ENCODE data around the gene KSR1.

KSR1 gene

DNA sequence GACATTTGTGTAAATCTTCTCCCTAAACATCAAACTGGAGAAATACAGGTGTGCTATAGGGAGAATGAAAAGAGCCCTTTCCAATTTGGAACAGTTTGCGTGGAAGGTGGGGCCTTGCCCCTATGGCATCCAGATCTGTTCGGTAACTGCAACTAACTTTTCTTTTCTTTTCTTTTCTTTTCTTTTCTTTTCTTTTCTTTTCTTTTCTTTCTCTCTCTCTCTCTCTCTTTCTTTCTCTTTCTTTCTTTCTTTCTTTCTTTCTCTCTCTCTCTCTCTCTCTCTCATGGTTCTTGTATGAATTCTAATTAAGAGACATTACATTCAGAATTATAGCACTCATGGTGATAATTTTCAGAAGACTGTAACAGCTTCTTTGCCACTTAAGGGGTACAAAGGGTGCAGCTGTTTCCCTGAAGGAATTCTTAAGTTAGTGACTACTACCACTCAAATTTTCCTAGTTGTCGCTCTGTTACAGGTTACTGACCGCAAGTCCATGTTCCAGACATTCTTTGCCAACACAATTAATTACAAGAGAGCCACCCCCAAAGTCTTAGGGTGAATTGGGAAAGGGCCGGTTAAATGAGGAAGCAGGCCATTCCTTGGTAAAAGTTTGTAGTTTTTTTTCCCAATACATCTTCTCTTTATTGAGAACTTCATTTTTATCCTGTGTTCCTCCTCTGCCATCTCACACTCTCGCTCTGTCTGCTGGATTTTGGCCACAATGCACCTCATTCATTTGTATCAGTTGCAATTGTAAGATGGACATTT, 69.8 kb downstream of the KSR1 start:
- TF ChIP-seq, protein P1, sequence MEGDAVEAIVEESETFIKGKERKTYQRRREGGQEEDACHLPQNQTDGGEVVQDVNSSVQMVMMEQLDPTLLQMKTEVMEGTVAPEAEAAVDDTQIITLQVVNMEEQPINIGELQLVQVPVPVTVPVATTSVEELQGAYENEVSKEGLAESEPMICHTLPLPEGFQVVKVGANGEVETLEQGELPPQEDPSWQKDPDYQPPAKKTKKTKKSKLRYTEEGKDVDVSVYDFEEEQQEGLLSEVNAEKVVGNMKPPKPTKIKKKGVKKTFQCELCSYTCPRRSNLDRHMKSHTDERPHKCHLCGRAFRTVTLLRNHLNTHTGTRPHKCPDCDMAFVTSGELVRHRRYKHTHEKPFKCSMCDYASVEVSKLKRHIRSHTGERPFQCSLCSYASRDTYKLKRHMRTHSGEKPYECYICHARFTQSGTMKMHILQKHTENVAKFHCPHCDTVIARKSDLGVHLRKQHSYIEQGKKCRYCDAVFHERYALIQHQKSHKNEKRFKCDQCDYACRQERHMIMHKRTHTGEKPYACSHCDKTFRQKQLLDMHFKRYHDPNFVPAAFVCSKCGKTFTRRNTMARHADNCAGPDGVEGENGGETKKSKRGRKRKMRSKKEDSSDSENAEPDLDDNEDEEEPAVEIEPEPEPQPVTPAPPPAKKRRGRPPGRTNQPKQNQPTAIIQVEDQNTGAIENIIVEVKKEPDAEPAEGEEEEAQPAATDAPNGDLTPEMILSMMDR (IDR thresholded peaks at IDR 0.05; ENCODE audit: low read depth, low read length) = no peak
- no peak overlapping the region for H3K4me3 ChIP-seq (ENCODE audit: low read depth, low read length)

DNA sequence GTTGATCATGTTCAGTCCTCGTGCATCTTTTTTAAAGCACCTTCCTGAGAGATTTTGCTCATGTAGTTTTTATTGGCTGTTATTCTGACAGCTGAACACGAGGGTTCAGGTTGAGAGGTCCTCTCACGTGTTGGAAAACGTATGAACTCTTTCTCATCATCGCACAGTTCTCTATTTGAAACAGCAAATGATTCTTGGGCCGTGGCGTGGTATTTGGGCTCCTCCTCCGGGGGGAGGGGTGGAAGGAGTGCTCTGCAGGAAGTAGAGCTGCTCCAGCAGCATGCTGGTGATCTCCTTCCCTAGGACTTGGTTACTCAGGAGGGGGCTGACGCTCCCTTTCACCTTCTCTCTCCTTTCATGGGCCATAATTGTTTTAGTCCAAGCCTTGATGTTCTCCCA, 70.4 kb downstream of the KSR1 start:
- no peak overlapping the region for H3K4me3 ChIP-seq (ENCODE audit: low read depth, low read length)
- TF ChIP-seq, protein P1 (IDR thresholded peaks at IDR 0.05; ENCODE audit: low read depth, low read length) = no peak

DNA sequence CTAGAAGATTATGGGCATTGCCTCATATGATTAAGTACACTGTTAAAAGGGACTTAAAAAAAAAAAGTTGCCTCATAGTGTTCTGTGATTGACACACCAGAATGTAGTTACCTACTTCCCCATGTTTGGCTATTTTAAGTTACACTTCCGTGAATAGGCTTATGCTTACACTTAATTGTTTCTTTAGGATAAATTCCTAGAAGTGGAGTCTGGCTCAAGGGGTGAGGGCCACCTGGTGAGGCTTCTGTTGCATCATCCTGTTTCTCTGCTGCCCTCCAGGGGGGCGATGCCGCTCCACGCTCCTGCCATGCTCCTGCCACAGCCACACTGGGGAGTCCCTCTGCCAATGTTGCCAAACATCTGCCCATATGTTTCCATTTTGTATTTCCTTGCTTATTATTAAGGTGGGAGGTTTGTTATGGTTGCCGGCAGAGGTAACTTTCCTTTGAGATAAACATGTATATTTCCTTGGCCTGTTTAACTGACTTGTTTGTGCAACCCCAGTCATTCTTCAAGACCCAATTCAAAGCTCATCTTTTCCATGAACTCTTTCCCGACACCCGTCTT, 73.1 kb downstream of the KSR1 start:
- TF ChIP-seq, protein P1 (IDR thresholded peaks at IDR 0.05; ENCODE audit: low read depth, low read length) = no peak
- no peak overlapping the region for H3K4me3 ChIP-seq (ENCODE audit: low read depth, low read length)

DNA sequence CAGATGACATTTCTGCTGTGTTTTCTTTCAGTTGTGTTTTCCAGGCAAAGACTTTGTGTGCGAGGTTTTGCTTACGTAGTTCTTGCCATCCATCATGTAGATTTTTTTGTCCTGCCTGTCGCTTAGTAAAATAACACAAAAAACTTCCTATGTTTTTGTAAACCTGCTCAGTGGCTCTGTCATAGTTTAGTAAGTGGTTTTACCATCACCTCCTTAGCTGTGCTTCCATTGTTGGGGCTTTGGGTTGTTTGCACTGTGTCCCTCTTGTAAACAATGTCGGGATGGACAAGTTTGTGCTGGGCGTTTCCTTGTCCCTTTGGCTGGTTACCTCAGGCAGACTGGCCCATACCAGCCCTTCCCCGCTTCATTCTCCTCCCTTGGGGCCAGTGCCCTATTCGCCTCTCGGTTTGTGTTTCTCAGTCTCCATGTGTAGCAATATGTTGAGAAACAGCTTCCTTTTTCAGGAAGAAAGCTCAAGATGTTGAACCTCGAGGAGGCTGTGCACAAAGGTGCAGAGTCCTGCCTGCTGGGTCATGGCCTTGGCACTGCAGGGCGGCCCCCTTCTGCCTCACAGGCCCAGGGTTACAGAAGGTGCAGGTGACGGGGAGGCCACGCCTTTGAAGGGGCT, 74.6 kb downstream of the KSR1 start:
- TF ChIP-seq, protein P1 (IDR thresholded peaks at IDR 0.05; ENCODE audit: low read depth, low read length) = no peak
- H3K4me3 ChIP-seq (ENCODE audit: low read depth, low read length) = no peak overlapping the region

DNA sequence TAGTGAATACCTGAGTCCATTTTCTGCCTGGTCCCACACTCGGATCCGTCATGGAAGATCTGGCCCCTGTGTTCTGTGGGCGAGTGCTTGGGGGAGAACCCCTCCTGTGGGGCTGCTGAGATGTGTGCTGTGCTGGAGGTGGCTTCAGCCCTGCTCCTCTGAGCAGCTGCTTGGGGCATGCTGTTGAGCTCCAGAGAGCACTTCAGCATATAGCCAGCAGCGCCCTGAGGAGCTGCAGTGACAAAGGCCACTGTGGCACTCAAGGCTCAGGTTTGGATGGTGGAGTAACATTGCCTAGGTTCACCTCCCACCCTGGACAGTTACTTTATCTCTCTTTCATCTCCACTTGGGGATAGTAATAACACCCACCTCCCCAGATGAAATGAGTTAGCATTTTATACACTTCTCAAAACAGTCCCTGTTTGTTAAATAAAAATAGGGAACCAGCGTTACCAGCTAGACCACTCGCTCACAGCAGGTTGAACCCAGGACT, 75.3 kb downstream of the KSR1 start:
- TF ChIP-seq, protein P1 (IDR thresholded peaks at IDR 0.05; ENCODE audit: low read depth, low read length) = no peak
- no peak overlapping the region for H3K4me3 ChIP-seq (ENCODE audit: low read depth, low read length)

DNA sequence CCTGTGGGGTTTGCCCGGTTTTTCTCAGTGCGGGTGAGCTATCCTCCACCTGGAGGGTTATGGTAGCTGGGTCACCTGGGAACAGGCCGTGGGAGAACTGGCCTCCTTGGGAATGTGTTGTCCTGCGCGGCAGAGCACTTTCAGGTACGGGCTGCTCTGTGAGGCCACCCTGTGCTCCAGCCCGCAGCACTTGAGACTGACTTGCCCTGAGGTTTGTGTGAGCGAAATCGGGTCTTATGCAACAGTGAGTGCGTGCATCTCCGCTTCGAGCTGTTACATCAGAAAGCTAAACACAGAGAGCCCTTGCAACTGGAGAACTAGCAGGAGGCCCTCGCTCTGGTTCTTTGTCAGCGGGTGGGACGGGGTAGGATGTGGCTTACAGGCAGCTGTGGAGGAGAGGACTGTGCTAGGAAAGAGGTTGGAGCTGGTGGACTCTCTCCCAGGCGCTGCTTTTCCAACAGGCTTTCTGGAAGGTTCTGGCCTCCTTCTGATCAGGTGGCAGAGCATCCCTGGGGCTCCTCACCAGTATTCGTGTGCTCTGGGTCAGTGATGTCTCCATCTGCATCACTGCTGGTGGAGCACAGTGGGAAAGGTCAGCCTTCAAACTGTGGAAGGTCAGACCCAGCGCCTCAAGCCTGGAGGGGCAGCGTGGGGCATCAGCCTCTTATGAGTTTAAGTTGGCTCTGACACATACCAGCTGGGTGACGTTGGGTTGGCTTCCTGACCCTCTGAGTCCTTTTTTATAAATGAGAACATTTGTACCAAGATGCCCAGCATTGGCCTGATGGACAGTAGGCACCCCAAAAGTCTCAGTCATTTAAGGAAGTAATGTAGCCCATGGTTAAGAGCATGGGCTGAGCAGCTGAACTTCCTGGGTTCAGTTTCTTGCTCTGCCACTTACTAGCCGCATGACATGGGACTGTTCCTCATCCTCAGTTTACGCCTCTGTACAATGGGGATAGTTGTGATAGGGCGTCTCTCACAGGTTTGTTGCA, 76.3 kb downstream of the KSR1 start:
- no peak overlapping the region for H3K4me3 ChIP-seq (ENCODE audit: low read depth, low read length)

More for the DNA sequence above, 76.3 kb downstream of the KSR1 start:
- TF ChIP-seq, protein P1 (IDR thresholded peaks at IDR 0.05; ENCODE audit: low read depth, low read length) = no peak
